ENCODE results near the gene TPI1.
"Not testable (repeated sequence)": the region's sequence is repeated elsewhere in the genome, so short reads cannot be mapped to it uniquely, and the experiment has no call there.

Gene TPI1

DNA sequence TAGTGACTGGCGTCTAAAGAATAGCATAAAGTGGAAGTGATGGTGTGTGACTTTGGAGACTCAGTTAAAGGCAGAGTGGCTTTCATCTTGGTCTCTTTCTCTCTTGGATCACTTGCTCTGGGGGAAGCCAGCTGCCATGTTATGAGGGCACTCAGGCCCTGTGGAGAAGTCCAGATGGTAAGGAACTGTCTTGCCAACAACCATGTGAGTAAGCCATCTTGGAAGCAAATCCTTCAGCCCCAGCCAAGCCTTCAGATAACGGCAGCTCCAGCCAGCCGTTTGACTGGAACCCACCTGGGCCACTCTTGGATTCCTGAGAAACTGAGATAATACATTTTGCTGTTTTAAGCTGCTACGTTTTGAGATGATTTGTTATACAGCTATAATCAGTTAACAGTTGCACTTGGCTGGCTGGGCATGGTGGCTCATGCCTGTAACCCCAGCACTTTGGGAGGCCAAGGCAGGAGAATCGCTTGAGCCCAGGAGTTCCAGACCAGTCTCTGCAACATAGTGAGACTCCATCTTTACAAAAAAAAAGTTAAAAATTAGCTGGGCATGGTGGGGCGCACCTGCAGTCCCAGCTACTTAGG, 29.6 kb downstream of the TPI1 start:
- H3K27me3 ChIP-seq (ENCODE audit: control insufficient read depth, insufficient read depth, low read length), result no peaks in the 10 kb centered on the region
- H3K4me1 ChIP-seq (ENCODE audit: control insufficient read depth, insufficient read depth, low read length), result no peaks in the 10 kb centered on the region; the same call in 1 of the 2 replicates
- WGBS (ENCODE audit: insufficient coverage, insufficient read length), result no CpG with 5 or more reads among the region's 6 CpGs
- H3K27ac ChIP-seq (ENCODE audit: low read length), result no peak overlapping the region
- H3K4me3 ChIP-seq (ENCODE audit: low read length), result no peak overlapping the region
- H3K9me3 ChIP-seq (ENCODE audit: control insufficient read depth, insufficient read depth, low read length), result no peaks in the 10 kb centered on the region; the same call in 1 of the 2 replicates
- no peaks in the 10 kb centered on the region for H3K36me3 ChIP-seq (ENCODE audit: control insufficient read depth, insufficient read depth, low read length)
- DNase-seq (ENCODE audit: low read depth, low spot score), result no peak

GRCh38 chr12:6899427-6899826, 32.1 kb downstream of the TPI1 start:
- Histone ChIP-seq H3K4me1 (ENCODE audit: control insufficient read depth, insufficient read depth, low read length) (no peaks in the 10 kb centered on the region; the same call in 1 of the 2 replicates), H3K27me3 (ENCODE audit: control insufficient read depth, insufficient read depth, low read length) (no peaks in the 10 kb centered on the region), H3K4me3 (ENCODE audit: low read length) (no peak overlapping the region), H3K36me3 (ENCODE audit: control insufficient read depth, insufficient read depth, low read length) (no peaks in the 10 kb centered on the region), H3K9me3 (ENCODE audit: control insufficient read depth, insufficient read depth, low read length) (no peaks in the 10 kb centered on the region; the same call in 1 of the 2 replicates), H3K27ac (ENCODE audit: low read length) (no peak overlapping the region)
- DNase-seq (ENCODE audit: low read depth, low spot score), result no peak
- no CpG with 5 or more reads among the region's 5 CpGs for WGBS (ENCODE audit: insufficient coverage, insufficient read length)

DNA sequence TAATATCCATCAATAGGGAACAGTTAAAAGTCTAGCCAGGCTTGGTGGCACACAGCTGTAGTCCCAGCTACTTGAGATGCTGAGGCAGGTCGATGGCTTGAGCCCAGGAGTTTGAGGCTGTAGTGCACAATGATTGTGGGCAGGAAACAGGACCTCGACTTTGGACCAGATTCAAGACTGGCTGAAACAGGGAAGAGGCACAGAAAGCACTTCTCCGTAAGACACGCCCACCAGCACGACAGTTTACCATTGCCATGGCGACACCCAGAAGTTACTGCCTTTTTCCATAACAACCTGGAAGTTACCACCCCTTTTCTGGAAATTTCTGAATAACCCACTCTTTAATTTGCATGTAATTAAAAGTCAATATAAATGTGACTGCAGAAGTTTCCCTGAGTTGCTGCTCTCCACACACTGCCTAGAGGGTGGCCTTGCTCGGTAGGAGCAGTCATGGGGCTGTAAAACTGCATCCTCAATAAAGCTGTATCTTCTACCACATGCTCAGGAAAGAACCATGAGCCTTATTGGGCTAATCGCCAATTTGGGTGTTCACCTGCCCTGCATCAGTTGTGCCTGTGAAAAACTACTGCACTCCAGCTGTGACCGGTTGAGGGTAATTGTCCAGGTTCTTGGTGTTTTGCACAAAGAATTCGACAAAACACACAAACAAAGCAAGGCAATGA, 32.6 kb downstream of the TPI1 start:
- no peaks in the 10 kb centered on the region for H3K27me3 ChIP-seq (ENCODE audit: control insufficient read depth, insufficient read depth, low read length)
- no peak overlapping the region for H3K4me3 ChIP-seq (ENCODE audit: low read length)
- H3K27ac ChIP-seq (ENCODE audit: low read length), result no peak overlapping the region
- no peaks in the 10 kb centered on the region; the same call in 1 of the 2 replicates for H3K9me3 ChIP-seq (ENCODE audit: control insufficient read depth, insufficient read depth, low read length)
- no peak for DNase-seq (ENCODE audit: low read depth, low spot score)
- no CpG with 5 or more reads among the region's 10 CpGs for WGBS (ENCODE audit: insufficient coverage, insufficient read length)
- no peaks in the 10 kb centered on the region for H3K36me3 ChIP-seq (ENCODE audit: control insufficient read depth, insufficient read depth, low read length)
- no peaks in the 10 kb centered on the region; the same call in 1 of the 2 replicates for H3K4me1 ChIP-seq (ENCODE audit: control insufficient read depth, insufficient read depth, low read length)

DNA sequence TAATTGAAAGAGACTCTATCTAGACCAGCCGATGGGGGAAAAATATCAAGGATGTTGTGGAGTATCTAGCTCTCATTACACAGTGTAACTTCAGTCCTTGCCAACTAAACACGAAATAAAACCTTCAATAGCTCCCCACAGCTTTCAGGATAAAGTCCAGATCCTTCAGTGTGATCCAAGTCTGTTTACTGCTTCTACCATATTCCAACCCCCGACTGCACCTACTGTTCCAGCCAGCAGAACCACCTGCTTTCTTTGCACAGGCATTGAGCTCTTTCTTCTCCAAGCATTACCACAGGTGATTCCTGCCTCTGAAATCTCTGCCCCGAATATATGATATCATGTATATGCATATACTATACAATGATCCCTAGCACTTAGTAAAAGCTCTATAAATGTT, 35.1 kb downstream of the TPI1 start:
- H3K27ac ChIP-seq (ENCODE audit: low read length), result no peak overlapping the region
- no CpG with 5 or more reads among the region's 4 CpGs for WGBS (ENCODE audit: insufficient coverage, insufficient read length)

DNA sequence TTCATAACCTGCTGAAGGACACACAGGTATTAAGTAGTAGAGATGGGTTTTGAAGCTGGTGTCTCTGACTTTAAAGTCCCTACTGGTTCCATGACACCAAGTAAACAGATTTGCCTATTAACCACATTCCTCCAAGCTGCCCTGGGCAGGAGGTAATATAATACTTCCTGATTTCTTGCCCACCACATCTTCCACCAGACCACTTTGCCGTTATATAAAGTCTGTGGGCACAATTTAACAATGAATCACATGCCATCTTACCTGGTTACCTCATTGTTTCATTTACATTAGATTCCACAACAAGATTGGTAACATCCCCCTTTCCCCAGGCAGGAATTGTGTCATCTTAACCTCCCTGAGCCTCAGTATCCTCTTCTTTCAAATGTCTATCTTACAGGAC, 36.4 kb downstream of the TPI1 start:
- no peak for DNase-seq (ENCODE audit: low read depth, low spot score)
- no CpG with 5 or more reads among the region's 1 CpG for WGBS (ENCODE audit: insufficient coverage, insufficient read length)
- Histone ChIP-seq H3K4me1 (ENCODE audit: control insufficient read depth, insufficient read depth, low read length) (no peaks in the 10 kb centered on the region; the same call in 1 of the 2 replicates), H3K9me3 (ENCODE audit: control insufficient read depth, insufficient read depth, low read length) (no peaks in the 10 kb centered on the region), H3K36me3 (ENCODE audit: control insufficient read depth, insufficient read depth, low read length) (no peaks in the 10 kb centered on the region), H3K4me3 (ENCODE audit: low read length) (no peak overlapping the region), H3K27me3 (ENCODE audit: control insufficient read depth, insufficient read depth, low read length) (no peaks in the 10 kb centered on the region), H3K27ac (ENCODE audit: low read length) (no peak overlapping the region)

More for the DNA sequence above, 35.1 kb downstream of the TPI1 start:
- no peak for DNase-seq (ENCODE audit: low read depth, low spot score)
- Histone ChIP-seq H3K9me3 (ENCODE audit: control insufficient read depth, insufficient read depth, low read length) (no peaks in the 10 kb centered on the region), H3K27me3 (ENCODE audit: control insufficient read depth, insufficient read depth, low read length) (no peaks in the 10 kb centered on the region), H3K4me3 (ENCODE audit: low read length) (no peak overlapping the region), H3K4me1 (ENCODE audit: control insufficient read depth, insufficient read depth, low read length) (no peaks in the 10 kb centered on the region; the same call in 1 of the 2 replicates), H3K36me3 (ENCODE audit: control insufficient read depth, insufficient read depth, low read length) (no peaks in the 10 kb centered on the region)

DNA sequence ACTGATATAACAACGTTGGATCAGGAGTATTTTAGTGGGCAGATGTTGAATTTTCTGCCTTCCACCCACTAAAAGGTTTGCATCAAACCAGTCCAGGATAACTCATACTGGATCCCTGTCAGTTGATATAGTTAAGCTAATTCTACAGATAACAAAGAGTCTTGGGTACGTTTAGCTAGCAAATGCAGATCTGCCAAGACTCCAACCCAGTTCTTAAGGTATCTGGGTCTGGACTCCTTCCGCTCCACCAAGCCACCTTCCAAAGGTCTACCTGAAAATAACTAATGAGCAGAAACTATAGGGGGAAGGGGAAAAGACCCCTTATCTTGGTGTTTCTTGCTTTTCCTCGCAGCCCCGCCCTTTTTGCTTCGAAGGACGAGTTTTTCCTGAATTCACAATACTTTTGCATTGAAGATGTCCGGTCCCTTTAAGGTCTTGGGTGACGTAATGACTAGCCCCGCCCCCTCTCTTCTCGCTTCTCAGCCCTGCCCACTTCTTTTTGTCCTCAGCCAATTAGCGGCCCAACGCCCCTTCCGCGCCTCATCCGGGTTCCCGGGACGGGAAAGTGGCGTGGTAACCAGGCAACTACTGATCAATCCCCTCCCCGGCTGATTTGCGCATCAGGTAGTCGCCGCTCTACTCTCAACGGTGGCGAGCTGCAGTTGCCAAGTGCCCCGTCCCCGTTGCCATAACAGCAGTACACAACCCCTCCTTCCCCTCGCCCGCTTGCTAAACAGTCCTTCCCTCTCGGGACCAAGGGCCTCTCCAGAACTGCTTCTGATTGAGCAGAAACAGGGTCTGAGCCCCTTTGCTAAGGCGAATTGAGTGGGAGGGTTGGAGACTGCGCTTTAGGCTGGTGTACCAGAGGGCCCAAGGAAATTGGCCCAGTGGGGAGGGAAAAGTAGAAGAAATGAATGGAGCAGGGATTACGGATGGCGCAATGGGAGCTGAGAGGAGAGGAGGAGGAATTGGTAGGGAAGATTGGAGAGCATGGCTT, 37.2 kb downstream of the TPI1 start, which contains the start of gene LRRC23:
Gene LRRC23, plus strand, starts transcription at position 543 of the 997 bp plus-strand sequence. CDS start 812 bp downstream, outside the sequence.
- H3K27ac ChIP-seq (ENCODE audit: low read length), result no peak within 1 kb of the TSS
- H3K4me3 ChIP-seq (ENCODE audit: low read length), result peak within 1 kb of the TSS; percentile 22; the same call in 1 of the 2 replicates
- no peaks in the 10 kb centered on the region for H3K27me3 ChIP-seq (ENCODE audit: control insufficient read depth, insufficient read depth, low read length)
- H3K36me3 ChIP-seq (ENCODE audit: control insufficient read depth, insufficient read depth, low read length), result no peaks in the 10 kb centered on the region
- DNase-seq (ENCODE audit: low read depth, low spot score), result peak; percentile 99
- no peaks in the 10 kb centered on the region; the same call in 1 of the 2 replicates for H3K4me1 ChIP-seq (ENCODE audit: control insufficient read depth, insufficient read depth, low read length)
- no peaks in the 10 kb centered on the region for H3K9me3 ChIP-seq (ENCODE audit: control insufficient read depth, insufficient read depth, low read length)
- WGBS (ENCODE audit: insufficient coverage, insufficient read length), result no CpG with 5 or more reads among the region's 34 CpGs

DNA sequence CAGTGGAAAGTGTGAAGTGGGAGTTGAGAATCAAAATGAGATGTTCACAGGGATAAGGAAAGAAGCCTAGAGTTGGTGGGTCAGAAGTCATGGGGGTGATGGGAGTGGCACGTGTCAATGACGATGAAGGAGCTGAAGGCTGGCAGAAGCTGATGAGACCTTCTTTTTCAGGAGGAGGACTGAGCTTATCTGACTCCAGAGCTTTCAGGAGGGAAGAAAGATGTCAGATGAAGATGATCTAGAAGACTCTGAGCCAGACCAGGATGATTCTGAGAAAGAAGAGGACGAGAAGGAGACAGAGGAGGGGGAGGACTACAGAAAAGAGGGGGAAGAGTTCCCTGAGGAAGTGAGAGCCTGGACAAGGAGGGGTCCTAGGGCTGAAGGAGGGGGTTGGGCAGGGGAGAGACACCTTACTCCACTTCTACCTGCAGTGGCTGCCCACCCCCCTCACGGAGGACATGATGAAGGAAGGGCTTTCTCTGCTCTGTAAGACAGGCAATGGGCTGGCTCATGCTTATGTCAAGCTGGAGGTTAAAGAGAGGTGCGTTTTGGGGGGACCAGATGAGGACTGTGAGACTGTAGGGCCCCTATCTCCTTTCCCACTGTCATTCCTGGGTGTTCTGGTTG, 38.2 kb downstream of the TPI1 start:
- Histone ChIP-seq H3K27me3 (ENCODE audit: control insufficient read depth, insufficient read depth, low read length) (no peaks in the 10 kb centered on the region), H3K9me3 (ENCODE audit: control insufficient read depth, insufficient read depth, low read length) (no peaks in the 10 kb centered on the region), H3K27ac (ENCODE audit: low read length) (no peak overlapping the region), H3K36me3 (ENCODE audit: control insufficient read depth, insufficient read depth, low read length) (no peaks in the 10 kb centered on the region), H3K4me1 (ENCODE audit: control insufficient read depth, insufficient read depth, low read length) (no peaks in the 10 kb centered on the region; the same call in 1 of the 2 replicates), H3K4me3 (ENCODE audit: low read length) (no peak overlapping the region)
- DNase-seq (ENCODE audit: low read depth, low spot score), result no peak
- no CpG with 5 or more reads among the region's 5 CpGs for WGBS (ENCODE audit: insufficient coverage, insufficient read length)

DNA sequence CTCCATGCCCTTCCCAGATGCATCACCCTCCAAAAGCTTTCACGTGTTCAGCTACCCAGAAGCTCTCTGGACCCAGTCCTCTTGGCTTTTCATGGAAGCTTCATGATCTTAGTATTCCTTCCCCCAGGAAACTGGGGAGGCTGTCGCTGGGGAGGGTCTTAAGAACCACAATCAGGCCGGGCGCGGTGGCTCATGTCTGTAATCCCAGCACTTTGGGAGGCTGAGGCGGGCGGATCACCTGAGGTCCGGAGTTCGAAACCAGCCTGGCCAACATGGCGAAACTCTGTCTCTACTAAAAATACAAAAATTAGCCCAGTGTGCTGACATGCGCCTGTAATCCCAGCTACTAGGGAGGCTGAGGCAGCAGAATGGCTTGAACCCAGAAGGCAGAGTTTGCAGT, 40.8 kb downstream of the TPI1 start:
- not testable (repeated sequence) for DNase-seq (ENCODE audit: low read depth, low spot score); H3K4me3 ChIP-seq (ENCODE audit: low read length); H3K36me3 ChIP-seq (ENCODE audit: control insufficient read depth, insufficient read depth, low read length); H3K9me3 ChIP-seq (ENCODE audit: control insufficient read depth, insufficient read depth, low read length); H3K27ac ChIP-seq (ENCODE audit: low read length); H3K27me3 ChIP-seq (ENCODE audit: control insufficient read depth, insufficient read depth, low read length); H3K4me1 ChIP-seq (ENCODE audit: control insufficient read depth, insufficient read depth, low read length)
- WGBS (ENCODE audit: insufficient coverage, insufficient read length), result no CpG with 5 or more reads among the region's 11 CpGs

- no CpG with 5 or more reads among the region's 4 CpGs for WGBS (ENCODE audit: insufficient coverage, insufficient read length)
- no peaks in the 10 kb centered on the region for H3K9me3 ChIP-seq (ENCODE audit: control insufficient read depth, insufficient read depth, low read length)
- no peaks in the 10 kb centered on the region for H3K36me3 ChIP-seq (ENCODE audit: control insufficient read depth, insufficient read depth, low read length)
- no peak overlapping the region for H3K4me3 ChIP-seq (ENCODE audit: low read length)
- H3K27ac ChIP-seq (ENCODE audit: low read length), result no peak overlapping the region
- H3K4me1 ChIP-seq (ENCODE audit: control insufficient read depth, insufficient read depth, low read length), result peaks cover 5% of the 10 kb centered on the region
- H3K27me3 ChIP-seq (ENCODE audit: control insufficient read depth, insufficient read depth, low read length), result no peaks in the 10 kb centered on the region
- no peak for DNase-seq (ENCODE audit: low read depth, low spot score)
Observed at GRCh38 chr12:6909421-6910145, 42.3 kb downstream of the TPI1 start.
